AG09309 (cell line): ENCODE data around the gene DYNLT5.

ENCODE experiments used
- DNase-seq: peaks from one replicate; pipeline ENCODE4 v3.0.0-alpha.2; 2010; ENCODE audit warnings: low read depth
- H3K4me3 ChIP-seq: 2 replicates; pipeline ENCODE4 v1.5.1; 2011; ENCODE audit warnings: mild to moderate bottlenecking, low read depth, low read length, moderate library complexity; ENCODE audit not compliant: control insufficient read depth
- TF ChIP-seq, protein P1 (sequence below): IDR thresholded peaks from 2 replicates; pipeline ENCODE4 v1.5.1; 2011; ENCODE audit warnings: mild to moderate bottlenecking, low read depth, low read length, inconsistent platforms; ENCODE audit not compliant: insufficient read depth, control insufficient read depth; ENCODE audit errors: missing control alignments

The DYNLT5 gene, protein sequence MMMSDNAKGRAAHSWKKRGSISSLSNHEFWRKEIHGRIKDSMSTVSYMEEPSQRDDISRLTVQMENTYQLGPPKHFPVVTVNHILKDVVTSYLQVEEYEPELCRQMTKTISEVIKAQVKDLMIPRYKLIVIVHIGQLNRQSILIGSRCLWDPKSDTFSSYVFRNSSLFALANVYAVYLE

DNA sequence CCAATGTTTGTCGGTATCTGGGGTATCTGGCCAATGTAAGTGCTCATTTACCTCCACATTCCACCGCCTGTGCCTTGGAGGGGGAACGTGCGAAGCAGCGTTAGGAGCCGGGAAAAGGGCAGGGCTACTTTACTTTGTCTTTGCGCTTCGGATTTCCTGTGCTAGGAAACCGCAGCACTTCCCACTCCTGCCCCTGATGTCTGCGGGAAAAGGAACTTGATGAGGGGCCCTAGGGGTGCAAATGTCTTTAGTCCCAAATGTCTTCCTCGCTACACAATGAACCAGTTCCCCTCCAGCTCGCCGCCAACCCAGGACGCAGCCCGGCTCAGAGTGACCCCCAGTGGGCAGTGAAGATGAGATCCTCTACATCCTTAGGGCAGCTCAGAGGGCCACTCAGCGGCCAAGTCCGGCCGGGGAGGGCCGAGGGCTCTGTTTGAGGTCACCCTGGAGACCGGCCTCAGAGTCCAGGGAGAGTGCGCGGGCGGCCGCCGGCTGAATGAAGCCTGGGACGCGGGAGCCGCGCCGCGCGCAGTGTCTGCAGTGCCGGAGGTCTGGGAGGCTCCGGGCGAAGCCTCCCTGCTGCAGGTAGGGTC is at the start of gene DYNLT5:
DYNLT5 (plus strand) TSS at position 460 of the 593 bp plus-strand sequence. CDS start 2,200 bp downstream, outside the sequence.
- peak; percentile 32 for DNase-seq
- TF ChIP-seq, protein P1, sequence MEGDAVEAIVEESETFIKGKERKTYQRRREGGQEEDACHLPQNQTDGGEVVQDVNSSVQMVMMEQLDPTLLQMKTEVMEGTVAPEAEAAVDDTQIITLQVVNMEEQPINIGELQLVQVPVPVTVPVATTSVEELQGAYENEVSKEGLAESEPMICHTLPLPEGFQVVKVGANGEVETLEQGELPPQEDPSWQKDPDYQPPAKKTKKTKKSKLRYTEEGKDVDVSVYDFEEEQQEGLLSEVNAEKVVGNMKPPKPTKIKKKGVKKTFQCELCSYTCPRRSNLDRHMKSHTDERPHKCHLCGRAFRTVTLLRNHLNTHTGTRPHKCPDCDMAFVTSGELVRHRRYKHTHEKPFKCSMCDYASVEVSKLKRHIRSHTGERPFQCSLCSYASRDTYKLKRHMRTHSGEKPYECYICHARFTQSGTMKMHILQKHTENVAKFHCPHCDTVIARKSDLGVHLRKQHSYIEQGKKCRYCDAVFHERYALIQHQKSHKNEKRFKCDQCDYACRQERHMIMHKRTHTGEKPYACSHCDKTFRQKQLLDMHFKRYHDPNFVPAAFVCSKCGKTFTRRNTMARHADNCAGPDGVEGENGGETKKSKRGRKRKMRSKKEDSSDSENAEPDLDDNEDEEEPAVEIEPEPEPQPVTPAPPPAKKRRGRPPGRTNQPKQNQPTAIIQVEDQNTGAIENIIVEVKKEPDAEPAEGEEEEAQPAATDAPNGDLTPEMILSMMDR = peak; percentile 55
- H3K4me3 ChIP-seq = peak within 1 kb of the TSS; percentile 53

DNA sequence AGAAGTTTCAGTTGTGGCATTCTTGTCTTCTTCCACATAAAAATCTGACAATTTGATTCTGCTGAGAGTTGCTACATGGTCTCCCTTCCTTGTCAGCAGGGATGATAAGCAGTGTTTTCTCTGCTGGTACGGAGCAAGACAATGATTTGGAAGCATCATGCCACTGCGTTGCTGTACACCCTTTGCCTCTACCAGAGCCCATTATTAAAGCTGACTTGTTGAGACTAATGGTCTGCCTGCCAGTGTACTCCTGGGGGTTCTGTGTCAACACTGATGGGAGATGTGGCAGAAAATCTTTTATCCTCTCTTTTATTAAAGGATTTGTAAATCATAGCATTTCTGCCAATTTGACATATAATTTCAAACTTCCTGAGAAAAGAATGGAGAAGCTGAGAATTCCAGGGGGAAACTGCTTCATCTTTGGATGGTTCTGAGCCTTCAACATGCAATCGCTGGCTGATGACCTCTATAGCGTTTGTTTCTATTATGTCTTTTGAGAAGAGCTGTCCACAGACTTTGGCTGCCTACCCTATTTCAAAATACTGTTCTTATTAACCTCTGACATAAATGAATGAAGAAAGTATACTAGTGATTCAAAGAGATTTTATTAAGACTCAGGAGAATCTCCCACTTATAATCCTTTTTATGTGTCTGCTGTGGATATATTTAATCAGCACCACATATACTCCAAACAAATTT is 47.9 kb upstream of the DYNLT5 start:
- H3K4me3 ChIP-seq = no peak overlapping the region
- TF ChIP-seq, protein P1 = no peak
- no peak for DNase-seq

DNA sequence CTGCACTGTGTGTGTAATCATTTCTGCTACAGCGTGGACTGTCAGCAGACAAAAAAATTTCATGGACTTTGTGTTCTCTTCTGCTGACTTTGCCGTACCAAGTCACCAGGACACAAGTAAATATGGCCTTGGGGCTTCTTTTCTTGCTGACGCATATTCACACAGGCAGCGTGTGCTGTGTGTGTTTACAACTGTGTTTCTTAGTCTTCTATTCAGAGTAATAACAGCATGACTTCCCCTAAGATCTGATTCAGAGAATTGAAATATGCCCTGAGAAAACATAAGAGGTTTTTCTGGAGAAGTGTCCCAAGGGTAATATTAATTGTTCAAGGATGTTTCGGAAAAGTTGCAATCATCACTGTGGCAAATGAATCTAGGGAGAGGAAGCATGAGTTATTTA is 47.1 kb upstream of the DYNLT5 start:
- no peak overlapping the region for H3K4me3 ChIP-seq
- TF ChIP-seq, protein P1 = no peak
- peak; percentile 50 for DNase-seq

DNA sequence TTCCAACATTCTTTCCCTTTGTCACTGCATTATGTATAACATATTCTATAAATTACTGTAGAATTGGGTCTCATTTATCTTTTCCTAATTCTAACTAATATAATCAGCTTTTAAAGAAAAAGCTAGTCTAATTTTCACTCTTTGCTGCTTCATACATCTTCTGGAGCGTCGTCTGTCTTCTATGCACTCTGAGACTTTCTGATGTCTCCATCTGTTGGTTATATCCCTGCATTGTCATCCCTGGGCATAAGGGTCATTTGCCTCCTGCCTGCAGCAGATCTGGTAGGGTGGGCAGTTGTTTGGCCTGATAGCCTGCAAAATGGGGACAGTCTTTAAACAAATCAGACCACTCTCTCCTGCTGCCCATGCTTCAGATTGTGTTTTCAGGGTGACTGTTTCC is 40.8 kb upstream of the DYNLT5 start:
- no peak overlapping the region for H3K4me3 ChIP-seq
- DNase-seq = no peak
- TF ChIP-seq, protein P1 = peak; percentile 43

DNA sequence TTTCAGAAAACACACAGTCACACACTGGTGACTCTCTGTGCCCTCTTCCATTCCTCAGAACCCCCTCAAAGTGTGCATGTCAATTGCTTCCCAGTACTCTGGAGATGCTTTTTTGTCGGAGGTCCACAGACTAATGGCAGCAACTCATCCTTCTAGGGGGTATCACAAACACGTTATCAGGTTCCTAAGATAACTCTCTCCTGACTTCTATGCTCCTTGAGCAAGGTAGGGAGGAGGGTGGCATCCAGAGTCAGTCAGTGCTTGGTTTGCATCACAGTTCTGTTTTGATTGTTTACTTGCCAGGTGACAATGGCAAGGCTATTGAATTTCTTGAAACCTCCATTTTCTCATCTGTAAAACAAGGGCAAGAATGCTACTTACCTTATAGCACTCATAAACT is 39.4 kb upstream of the DYNLT5 start:
- DNase-seq = no peak
- no peak overlapping the region for H3K4me3 ChIP-seq
- TF ChIP-seq, protein P1 = no peak

DNA sequence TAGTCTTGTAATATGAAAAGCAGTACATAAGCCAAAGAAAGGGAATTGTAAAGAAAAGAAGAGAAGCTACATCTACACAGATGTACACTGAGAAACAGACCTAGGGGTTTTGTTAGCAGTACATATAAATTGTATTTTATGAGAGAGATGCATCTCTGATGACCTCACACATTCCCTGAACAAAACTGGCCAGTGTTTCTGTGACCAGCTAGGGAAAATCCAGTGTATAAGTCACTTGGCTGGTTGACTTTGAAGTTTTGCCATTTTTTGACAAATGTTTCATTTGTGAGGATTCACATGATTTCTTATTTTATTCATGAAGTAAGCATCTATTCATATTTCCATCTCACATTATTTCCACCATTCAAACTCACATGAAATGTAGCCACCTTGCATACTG is 28.3 kb upstream of the DYNLT5 start:
- TF ChIP-seq, protein P1 = no peak

More for the DNA sequence above, 28.3 kb upstream of the DYNLT5 start:
- no peak for DNase-seq
- no peak overlapping the region for H3K4me3 ChIP-seq
